ENCODE results near the gene HSF4.

DNA sequence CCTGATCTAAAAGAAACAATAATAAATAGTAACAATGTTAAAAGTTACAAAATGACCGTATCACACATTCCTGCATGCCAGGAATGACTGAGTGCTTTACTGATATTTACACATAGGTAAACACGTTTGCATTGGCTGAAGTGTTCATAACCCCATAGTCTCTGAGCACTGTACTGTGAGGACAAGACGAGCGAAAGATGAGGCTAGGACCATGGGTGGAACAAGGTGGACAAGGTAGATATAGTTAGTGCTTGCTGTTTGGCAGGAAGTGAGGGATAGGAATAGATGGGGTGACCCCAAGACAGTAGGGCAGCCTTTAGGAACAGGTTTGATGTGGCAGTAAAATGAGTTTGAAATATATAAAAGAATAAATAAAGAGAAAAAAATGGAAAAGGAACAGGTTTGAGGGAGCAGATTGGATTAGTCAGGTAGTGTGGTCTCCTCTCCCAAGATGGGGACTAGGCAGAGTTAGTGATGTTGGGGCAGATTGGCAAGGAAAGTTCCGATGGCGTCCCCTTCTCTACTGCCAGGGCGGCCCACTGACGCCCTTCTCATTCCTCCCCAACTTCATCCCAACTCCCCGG is 27.0 kb downstream of the HSF4 start:
- TF ChIP-seq, protein P1, sequence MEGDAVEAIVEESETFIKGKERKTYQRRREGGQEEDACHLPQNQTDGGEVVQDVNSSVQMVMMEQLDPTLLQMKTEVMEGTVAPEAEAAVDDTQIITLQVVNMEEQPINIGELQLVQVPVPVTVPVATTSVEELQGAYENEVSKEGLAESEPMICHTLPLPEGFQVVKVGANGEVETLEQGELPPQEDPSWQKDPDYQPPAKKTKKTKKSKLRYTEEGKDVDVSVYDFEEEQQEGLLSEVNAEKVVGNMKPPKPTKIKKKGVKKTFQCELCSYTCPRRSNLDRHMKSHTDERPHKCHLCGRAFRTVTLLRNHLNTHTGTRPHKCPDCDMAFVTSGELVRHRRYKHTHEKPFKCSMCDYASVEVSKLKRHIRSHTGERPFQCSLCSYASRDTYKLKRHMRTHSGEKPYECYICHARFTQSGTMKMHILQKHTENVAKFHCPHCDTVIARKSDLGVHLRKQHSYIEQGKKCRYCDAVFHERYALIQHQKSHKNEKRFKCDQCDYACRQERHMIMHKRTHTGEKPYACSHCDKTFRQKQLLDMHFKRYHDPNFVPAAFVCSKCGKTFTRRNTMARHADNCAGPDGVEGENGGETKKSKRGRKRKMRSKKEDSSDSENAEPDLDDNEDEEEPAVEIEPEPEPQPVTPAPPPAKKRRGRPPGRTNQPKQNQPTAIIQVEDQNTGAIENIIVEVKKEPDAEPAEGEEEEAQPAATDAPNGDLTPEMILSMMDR (tag by site-specific recombination; IDR thresholded peaks at IDR 0.05), result no peak
- TF ChIP-seq ZNF311 (tag by site-specific recombination; IDR thresholded peaks at IDR 0.05; ENCODE audit: borderline replicate concordance), result no peak
- no peak for TF ChIP-seq ZNF114 (tag by site-specific recombination; IDR thresholded peaks at IDR 0.05)
- TF ChIP-seq ZBTB7A (tag by site-specific recombination; IDR thresholded peaks at IDR 0.05; ENCODE audit: low read depth), result no peak
- TF ChIP-seq, protein P2, sequence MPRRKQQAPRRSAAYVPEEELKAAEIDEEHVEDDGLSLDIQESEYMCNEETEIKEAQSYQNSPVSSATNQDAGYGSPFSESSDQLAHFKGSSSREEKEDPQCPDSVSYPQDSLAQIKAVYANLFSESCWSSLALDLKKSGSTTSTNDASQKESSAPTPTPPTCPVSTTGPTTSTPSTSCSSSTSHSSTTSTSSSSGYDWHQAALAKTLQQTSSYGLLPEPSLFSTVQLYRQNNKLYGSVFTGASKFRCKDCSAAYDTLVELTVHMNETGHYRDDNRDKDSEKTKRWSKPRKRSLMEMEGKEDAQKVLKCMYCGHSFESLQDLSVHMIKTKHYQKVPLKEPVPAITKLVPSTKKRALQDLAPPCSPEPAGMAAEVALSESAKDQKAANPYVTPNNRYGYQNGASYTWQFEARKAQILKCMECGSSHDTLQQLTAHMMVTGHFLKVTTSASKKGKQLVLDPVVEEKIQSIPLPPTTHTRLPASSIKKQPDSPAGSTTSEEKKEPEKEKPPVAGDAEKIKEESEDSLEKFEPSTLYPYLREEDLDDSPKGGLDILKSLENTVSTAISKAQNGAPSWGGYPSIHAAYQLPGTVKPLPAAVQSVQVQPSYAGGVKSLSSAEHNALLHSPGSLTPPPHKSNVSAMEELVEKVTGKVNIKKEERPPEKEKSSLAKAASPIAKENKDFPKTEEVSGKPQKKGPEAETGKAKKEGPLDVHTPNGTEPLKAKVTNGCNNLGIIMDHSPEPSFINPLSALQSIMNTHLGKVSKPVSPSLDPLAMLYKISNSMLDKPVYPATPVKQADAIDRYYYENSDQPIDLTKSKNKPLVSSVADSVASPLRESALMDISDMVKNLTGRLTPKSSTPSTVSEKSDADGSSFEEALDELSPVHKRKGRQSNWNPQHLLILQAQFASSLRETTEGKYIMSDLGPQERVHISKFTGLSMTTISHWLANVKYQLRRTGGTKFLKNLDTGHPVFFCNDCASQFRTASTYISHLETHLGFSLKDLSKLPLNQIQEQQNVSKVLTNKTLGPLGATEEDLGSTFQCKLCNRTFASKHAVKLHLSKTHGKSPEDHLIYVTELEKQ (tag by site-specific recombination; IDR thresholded peaks at IDR 0.05; ENCODE audit: borderline replicate concordance), result no peak
